GM19043 (cell line): ENCODE results near the gene ADK.
"Not testable (repeated sequence)": the region's sequence is repeated elsewhere in the genome, so short reads cannot be mapped to it uniquely, and the experiment has no call there.

ENCODE experiments used
- ATAC-seq: cut with Tn5 transposase; IDR thresholded peaks from one replicate; pipeline ENCODE4 v1.9.1; 2021; ENCODE audit warnings: low read depth; ENCODE audit not compliant: unreplicated experiment

The ADK gene

GRCh38 chr10:74178042-74178791 is 27.2 kb downstream of the ADK start:
- no peak for ATAC-seq

GRCh38 chr10:74179111-74179710 is 28.2 kb downstream of the ADK start:
- ATAC-seq = no peak

GRCh38 chr10:74186678-74187077 is 35.7 kb downstream of the ADK start:
- no peak for ATAC-seq

GRCh38 chr10:74187237-74187636 is 36.2 kb downstream of the ADK start:
- no peak for ATAC-seq

GRCh38 chr10:74188617-74189016 is 37.6 kb downstream of the ADK start:
- not testable (repeated sequence) for ATAC-seq

GRCh38 chr10:74189999-74190421 is 39.0 kb downstream of the ADK start:
- ATAC-seq = no peak

GRCh38 chr10:74190494-74190893 is 39.5 kb downstream of the ADK start:
- no peak for ATAC-seq

GRCh38 chr10:74194545-74194944 is 43.5 kb downstream of the ADK start:
- no peak for ATAC-seq

GRCh38 chr10:74194999-74195398 is 44.0 kb downstream of the ADK start:
- no peak for ATAC-seq

GRCh38 chr10:74199315-74199714 is 48.3 kb downstream of the ADK start:
- no peak for ATAC-seq

- ATAC-seq = no peak
These were observed 51.3 kb downstream of the ADK start for GRCh38 chr10:74202356-74202755.

GRCh38 chr10:74206746-74207145 is 55.7 kb downstream of the ADK start:
- no peak for ATAC-seq

- ATAC-seq = no peak
These were observed 56.9 kb downstream of the ADK start for GRCh38 chr10:74207691-74208480.

- ATAC-seq = no peak
These were observed 58.0 kb downstream of the ADK start for GRCh38 chr10:74208997-74209396.

GRCh38 chr10:74213019-74213418 is 62.0 kb downstream of the ADK start:
- no peak for ATAC-seq

- no peak for ATAC-seq
These were observed 62.6 kb downstream of the ADK start for GRCh38 chr10:74213571-74214162.

GRCh38 chr10:74217110-74217509 is 66.1 kb downstream of the ADK start:
- not testable (repeated sequence) for ATAC-seq

- not testable (repeated sequence) for ATAC-seq
These were observed 71.4 kb downstream of the ADK start for GRCh38 chr10:74222467-74222866.

GRCh38 chr10:74223755-74224529 is 72.9 kb downstream of the ADK start:
- ATAC-seq = no peak

GRCh38 chr10:74227697-74228424 is 76.8 kb downstream of the ADK start:
- ATAC-seq = no peak
